ENCODE measurements around the gene RIN3. TPM values are rescaled to one million over a fixed set of nuclear protein-coding genes. Genes with fewer than 3 reads are reported as not detected.

RIN3 gene
- total and polyA plus RNA-seq, 2 of the 4 experiments (the other 2 are of a cell fraction), result 2.5 to 11.1 TPM

DNA sequence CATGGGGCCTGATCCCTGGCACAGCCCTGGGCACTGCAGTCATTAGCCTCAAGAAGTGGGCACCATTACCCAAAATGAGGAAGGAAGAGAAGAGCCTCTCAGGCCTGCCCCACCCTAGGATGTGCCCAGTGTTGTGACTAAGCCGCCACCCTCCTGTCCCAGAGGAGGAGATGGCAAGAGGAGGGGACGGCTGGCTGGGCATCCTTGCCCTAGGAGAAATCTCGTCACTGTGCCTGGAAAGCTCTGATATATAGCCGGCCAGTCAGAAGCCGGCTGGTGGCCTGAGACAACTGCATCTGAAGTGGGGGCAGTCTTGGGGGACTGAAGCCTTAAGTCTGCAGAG lies 119.7 kb downstream of the RIN3 start:
- Histone ChIP-seq H3K36me3 (ENCODE audit: control insufficient read depth, insufficient read depth, low read length) (no peaks in the 10 kb centered on the region; the same call in 1 of the 2 replicates), H3K27ac (ENCODE audit: insufficient read depth, low read length) (peak overlapping the region; percentile 43; the same call in 1 of the 2 replicates), H3K4me2 (ENCODE audit: low read depth, low read length) (no peak overlapping the region), H4K91ac (ENCODE audit: insufficient read depth, low read depth, low read length) (peak overlapping the region; percentile 44), H2AFZ (replicated peaks; ENCODE audit: low read length, poor library complexity) (no peak overlapping the region), H3K27me3 (ENCODE audit: control insufficient read depth, insufficient read depth, low read length) (no peaks in the 10 kb centered on the region), H3K4me3 (ENCODE audit: insufficient read depth, low read depth, low read length) (no peak overlapping the region), H4K8ac (ENCODE audit: low read depth in 2 of 2, low read length in 2 of 2) (peak overlapping the region in 1 of 2 experiments; percentile 10; a peak in 1 of 4 replicates), H4K20me1 (ENCODE audit: insufficient read depth, low read length) (no peaks in the 10 kb centered on the region; the same call in 1 of the 2 replicates), H3K18ac (ENCODE audit: low read depth, low read length) (no peak overlapping the region; the same call in none of the 2 replicates), H2BK120ac (ENCODE audit: low read depth, low read length) (peak overlapping the region; percentile 3), H3K4ac (ENCODE audit: low read depth, low read length) (peak overlapping the region; percentile 55), H2BK5ac (ENCODE audit: low read depth, low read length, poor library complexity, severe bottlenecking) (no peak overlapping the region), H2AK5ac (ENCODE audit: low read depth, low read length) (peak overlapping the region; percentile 70; the same call in 1 of the 2 replicates), H3K9me3 (ENCODE audit: control insufficient read depth, insufficient read depth, low read length) (no peaks in the 10 kb centered on the region), H3K56ac (ENCODE audit: extremely low read depth, insufficient read depth, low read length) (no peak overlapping the region), H4K5ac (ENCODE audit: low read depth, low read length) (0 out of 2 replicates have a peak overlapping the region, but pooled peaks have one; percentile 5), H2AK9ac (replicated peaks; ENCODE audit: low read depth, low read length, poor library complexity) (peak overlapping the region; percentile 40), H3K4me1 (ENCODE audit: control insufficient read depth, insufficient read depth, low read length) (peaks cover 10% of the 10 kb centered on the region), H2BK20ac (ENCODE audit: low read depth, low read length) (no peak overlapping the region; the same call in 1 of the 2 replicates), H2BK15ac (ENCODE audit: low read depth, low read length) (peak overlapping the region; percentile 14; the same call in 2 of the 3 replicates), H3K14ac (replicated peaks; ENCODE audit: low read depth, low read length) (no peak overlapping the region), H3K23ac (ENCODE audit: low read depth, low read length) (no peak overlapping the region), H3K9ac (ENCODE audit: low read depth, low read length) (0 out of 2 replicates have a peak overlapping the region, but pooled peaks have one; percentile 22), H3K9me1 (ENCODE audit: insufficient read depth, low read length) (peaks cover 13% of the 10 kb centered on the region; the same call in 1 of the 2 replicates), H3K79me1 (ENCODE audit: low read depth in 1 of 2, low read length in 2 of 2) (peaks cover 0 to 21% of the 10 kb centered on the region in 2 experiments; a peak in 2 of 4 replicates)
- TF ChIP-seq POLR2A (IDR thresholded peaks at IDR 0.05; ENCODE audit: low read depth, low read length) (no peak), CHD1 (IDR thresholded peaks at IDR 0.05; ENCODE audit: low read depth, low read length) (no peak), MXI1 (IDR thresholded peaks at IDR 0.05; ENCODE audit: borderline replicate concordance, low read depth, low read length) (no peak), NFE2L2 (IDR thresholded peaks at IDR 0.05; ENCODE audit: low read depth, low read length) (no peak), SMC3 (IDR thresholded peaks at IDR 0.05; ENCODE audit: low read depth, low read length) (no peak), RAD21 (IDR thresholded peaks at IDR 0.05; ENCODE audit: low read length) (no peak), CEBPB (IDR thresholded peaks at IDR 0.05; ENCODE audit: low read depth, low read length) (no peak), USF2 (IDR thresholded peaks at IDR 0.05; ENCODE audit: low read depth, low read length) (no peak), RCOR1 (IDR thresholded peaks at IDR 0.05; ENCODE audit: insufficient replicate concordance, low read length) (no peak), BHLHE40 (IDR thresholded peaks at IDR 0.05; ENCODE audit: low read depth, low read length) (no peak), MAZ (IDR thresholded peaks at IDR 0.05; ENCODE audit: borderline replicate concordance, low read depth, low read length) (no peak), RFX5 (IDR thresholded peaks at IDR 0.05; ENCODE audit: low read depth, low read length) (no peak), CTCF (conservative IDR thresholded peaks at IDR 0.05; ENCODE audit: low read depth, low read length) (no peak), MAFK (IDR thresholded peaks at IDR 0.05; ENCODE audit: low read depth, low read length) (no peak), FOS (IDR thresholded peaks at IDR 0.05; ENCODE audit: low read depth, low read length) (no peak)
- TF ChIP-seq, protein P1, sequence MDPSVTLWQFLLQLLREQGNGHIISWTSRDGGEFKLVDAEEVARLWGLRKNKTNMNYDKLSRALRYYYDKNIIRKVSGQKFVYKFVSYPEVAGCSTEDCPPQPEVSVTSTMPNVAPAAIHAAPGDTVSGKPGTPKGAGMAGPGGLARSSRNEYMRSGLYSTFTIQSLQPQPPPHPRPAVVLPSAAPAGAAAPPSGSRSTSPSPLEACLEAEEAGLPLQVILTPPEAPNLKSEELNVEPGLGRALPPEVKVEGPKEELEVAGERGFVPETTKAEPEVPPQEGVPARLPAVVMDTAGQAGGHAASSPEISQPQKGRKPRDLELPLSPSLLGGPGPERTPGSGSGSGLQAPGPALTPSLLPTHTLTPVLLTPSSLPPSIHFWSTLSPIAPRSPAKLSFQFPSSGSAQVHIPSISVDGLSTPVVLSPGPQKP (IDR thresholded peaks at IDR 0.05; ENCODE audit: borderline replicate concordance, low read depth, low read length), result no peak
- POLR2A ChIA-PET (ENCODE audit: unreplicated experiment), result no interaction called here
- CTCF ChIA-PET, result interaction anchor here (0.6 to 0.9 kb wide), 3 partner anchors 10 to 53 kb away, joined by 3 read pairs; no protein-coding TSS in a partner anchor
- in situ Hi-C loops (cut with MboI; ENCODE audit: low sequenced_read_pairs) (no loop called here), dilution Hi-C loops (cut with HindIII; ENCODE audit: low sequenced_read_pairs, unreplicated experiment) (no loop called here), intact Hi-C loops (cut with micrococcal nuclease) (no loop called here)
- no TSS peak for BruUV-seq (replicated peaks)
- ATAC-seq (ENCODE audit: low read depth) (no peak), DNase-seq (no peak)
- no CpG with 5 or more reads among the region's 5 CpGs for WGBS, 2 experiments (ENCODE audit: extremely low coverage in 2 of 2, insufficient read length in 1 of 2)
